HG03558 (cell line): ENCODE results near the gene IL36B.
"Not testable (repeated sequence)": the region's sequence is repeated elsewhere in the genome, so short reads cannot be mapped to it uniquely, and the experiment has no call there.

Source experiments
- ATAC-seq: cut with Tn5 transposase; IDR thresholded peaks from one replicate; pipeline ENCODE4 v1.9.1; 2021; ENCODE audit warnings: moderate number of reproducible peaks; ENCODE audit not compliant: unreplicated experiment; ENCODE audit errors: extremely low read depth

IL36B gene

GRCh38 chr2:113052396-113052917 lies at the start of gene IL36B:
TSS of gene IL36B (minus strand) at chr2:113052867.
- ATAC-seq, result no peak

- ATAC-seq, result no peak
Observed at GRCh38 chr2:113102133-113102532, 49.5 kb upstream of the IL36B start.

- no peak for ATAC-seq
Observed at GRCh38 chr2:113098532-113098931, 45.9 kb upstream of the IL36B start.

- ATAC-seq, result no peak
Observed at GRCh38 chr2:113098041-113098440, 45.4 kb upstream of the IL36B start.

- ATAC-seq, result not testable (repeated sequence)
Observed at GRCh38 chr2:113096842-113097618, 44.4 kb upstream of the IL36B start.

- not testable (repeated sequence) for ATAC-seq
Observed at GRCh38 chr2:113096306-113096705, 43.6 kb upstream of the IL36B start.

GRCh38 chr2:113093613-113093977 lies 40.9 kb upstream of the IL36B start:
- no peak for ATAC-seq

GRCh38 chr2:113092864-113093612 lies 40.4 kb upstream of the IL36B start:
- ATAC-seq, result no peak

- ATAC-seq, result no peak
Observed at GRCh38 chr2:113091231-113091896, 38.7 kb upstream of the IL36B start.

- ATAC-seq, result no peak
Observed at GRCh38 chr2:113089916-113090315, 37.2 kb upstream of the IL36B start.

- ATAC-seq, result no peak
Observed at GRCh38 chr2:113088213-113088992, 35.7 kb upstream of the IL36B start.

- ATAC-seq, result no peak
Observed at GRCh38 chr2:113085542-113085941, 32.9 kb upstream of the IL36B start.

GRCh38 chr2:113084249-113085000 lies 31.8 kb upstream of the IL36B start:
- ATAC-seq, result no peak

- ATAC-seq, result no peak
Observed at GRCh38 chr2:113083296-113083695, 30.6 kb upstream of the IL36B start.

GRCh38 chr2:113081488-113082210 lies 29.0 kb upstream of the IL36B start:
- ATAC-seq, result no peak

GRCh38 chr2:113080134-113080533 lies 27.5 kb upstream of the IL36B start:
- no peak for ATAC-seq

GRCh38 chr2:113079131-113079530 lies 26.5 kb upstream of the IL36B start:
- ATAC-seq, result no peak

GRCh38 chr2:113078350-113078839 lies 25.7 kb upstream of the IL36B start:
- no peak for ATAC-seq

GRCh38 chr2:113077921-113078320 lies 25.3 kb upstream of the IL36B start:
- no peak for ATAC-seq
